Eye (tissue), 1 donor: Measurements from ENCODE around the gene MVD.

ENCODE experiments used
- DNase-seq: peaks from one replicate; pipeline ENCODE4 v3.0.0-alpha.2; 2015

Gene MVD

GRCh38 chr16:88696441-88696840 is 33.5 kb upstream of the MVD start:
- no peak for DNase-seq

- DNase-seq = no peak
These were observed 32.9 kb upstream of the MVD start for GRCh38 chr16:88695753-88696152.

- no peak for DNase-seq
These were observed 32.3 kb upstream of the MVD start for GRCh38 chr16:88695218-88695617.

- DNase-seq = no peak
These were observed 31.6 kb upstream of the MVD start for GRCh38 chr16:88694221-88695087.

GRCh38 chr16:88693420-88694177 is 30.7 kb upstream of the MVD start:
- DNase-seq = no peak

GRCh38 chr16:88692861-88693260 is 30.0 kb upstream of the MVD start:
- DNase-seq = no peak

- no peak for DNase-seq
These were observed 29.2 kb upstream of the MVD start for GRCh38 chr16:88691924-88692560.

- no peak for DNase-seq
These were observed 28.4 kb upstream of the MVD start for GRCh38 chr16:88691129-88691813.

GRCh38 chr16:88690341-88691128 is 27.6 kb upstream of the MVD start:
- no peak for DNase-seq

GRCh38 chr16:88688013-88688778 is 25.3 kb upstream of the MVD start:
- peak; percentile 23 for DNase-seq

GRCh38 chr16:88687676-88688012 is 24.8 kb upstream of the MVD start:
- no peak for DNase-seq

- no peak for DNase-seq
These were observed 24.3 kb upstream of the MVD start for GRCh38 chr16:88687254-88687576.

- DNase-seq = peak; percentile 88
These were observed 23.8 kb upstream of the MVD start, which contains the start of gene SNAI3 for GRCh38 chr16:88686439-88687253. TSS of gene SNAI3 (minus strand) at chr16:88686507. CDS start at chr16:88686406, 101 bp downstream.

- no peak for DNase-seq
These were observed 23.2 kb upstream of the MVD start for GRCh38 chr16:88686062-88686438.

GRCh38 chr16:88685156-88686061 is 22.5 kb upstream of the MVD start:
- peak; percentile 32 for DNase-seq

GRCh38 chr16:88684569-88685155 is 21.8 kb upstream of the MVD start:
- no peak for DNase-seq

GRCh38 chr16:88681709-88682451 is 19.0 kb upstream of the MVD start:
- DNase-seq = peak; percentile 27

- no peak for DNase-seq
These were observed 18.3 kb upstream of the MVD start for GRCh38 chr16:88681084-88681680.
